Measurements from ENCODE around the gene ACAA1. TPM values are rescaled to one million over a fixed set of nuclear protein-coding genes. Genes with fewer than 3 reads are reported as not detected.

The ACAA1 gene
- total and polyA plus RNA-seq, 4 donors: 39.3 to 69.2 (median 56.6) TPM

DNA sequence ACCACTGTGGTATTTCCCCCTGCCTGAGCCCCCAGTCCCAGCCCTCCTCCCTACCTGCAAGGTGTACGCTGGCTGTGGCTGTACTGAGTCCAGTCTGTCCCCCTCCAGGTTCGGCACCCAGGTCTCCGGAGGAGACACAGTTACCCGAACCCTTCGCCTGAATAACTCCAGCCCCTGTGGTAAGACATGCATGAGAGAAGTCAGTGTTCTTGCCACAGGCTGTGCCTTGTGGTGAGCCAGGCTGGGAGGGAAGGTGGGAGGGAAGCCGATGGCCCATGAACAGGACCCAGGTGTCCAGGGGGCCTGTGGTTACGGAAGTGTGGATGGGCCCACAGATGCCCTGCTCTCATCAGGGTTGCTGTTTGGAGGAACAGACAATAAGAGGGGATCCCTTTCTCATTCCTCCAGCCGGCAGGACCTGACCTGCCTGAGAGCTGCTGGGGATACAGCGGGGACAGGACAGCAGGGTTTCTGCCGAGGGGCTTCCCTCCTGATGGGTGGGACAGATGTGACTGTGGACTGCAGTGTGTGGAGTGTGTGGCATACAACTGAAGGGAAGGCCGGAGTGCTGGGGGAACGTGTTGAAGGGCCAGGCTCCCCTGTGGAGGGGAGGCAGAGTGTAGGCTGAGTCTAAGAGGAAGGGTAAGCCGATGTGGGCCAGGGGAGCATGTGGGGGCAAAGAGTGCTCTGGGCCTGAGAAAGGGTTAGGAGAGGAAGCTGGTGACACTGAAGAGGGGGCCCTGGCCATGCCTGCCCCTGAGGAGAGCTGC is 21.9 kb downstream of the ACAA1 start:
- H3K4me1 ChIP-seq (ENCODE audit: control insufficient read depth in 1 of 2, insufficient read depth in 2 of 2, low read length in 2 of 2): no peaks in the 10 kb centered on the region
- H3K36me3 ChIP-seq (ENCODE audit: control insufficient read depth in 1 of 2, insufficient read depth in 2 of 2, low read length in 1 of 2): no peaks in the 10 kb centered on the region
- no peak overlapping the region for H3K27ac ChIP-seq (ENCODE audit: low read depth in 1 of 2, low read length in 2 of 2)
- no peaks in the 10 kb centered on the region for H3K9me3 ChIP-seq (ENCODE audit: control insufficient read depth, low read length)
- WGBS, 2 donors: 78 to 80% methylated on average over 13 of the region's 13 CpGs
- ATAC-seq (ENCODE audit: low FRiP score): no peak
- H3K27me3 ChIP-seq (ENCODE audit: control insufficient read depth in 1 of 2, insufficient read depth in 2 of 2, low read length in 1 of 2): no peaks in the 10 kb centered on the region
- intact Hi-C loops (cut with DNase I): no loop called here
- DNase-seq: peak in 1 of 2 donors; percentile 60
- H3K4me3 ChIP-seq (ENCODE audit: low read length in 2 of 2): no peak overlapping the region

DNA sequence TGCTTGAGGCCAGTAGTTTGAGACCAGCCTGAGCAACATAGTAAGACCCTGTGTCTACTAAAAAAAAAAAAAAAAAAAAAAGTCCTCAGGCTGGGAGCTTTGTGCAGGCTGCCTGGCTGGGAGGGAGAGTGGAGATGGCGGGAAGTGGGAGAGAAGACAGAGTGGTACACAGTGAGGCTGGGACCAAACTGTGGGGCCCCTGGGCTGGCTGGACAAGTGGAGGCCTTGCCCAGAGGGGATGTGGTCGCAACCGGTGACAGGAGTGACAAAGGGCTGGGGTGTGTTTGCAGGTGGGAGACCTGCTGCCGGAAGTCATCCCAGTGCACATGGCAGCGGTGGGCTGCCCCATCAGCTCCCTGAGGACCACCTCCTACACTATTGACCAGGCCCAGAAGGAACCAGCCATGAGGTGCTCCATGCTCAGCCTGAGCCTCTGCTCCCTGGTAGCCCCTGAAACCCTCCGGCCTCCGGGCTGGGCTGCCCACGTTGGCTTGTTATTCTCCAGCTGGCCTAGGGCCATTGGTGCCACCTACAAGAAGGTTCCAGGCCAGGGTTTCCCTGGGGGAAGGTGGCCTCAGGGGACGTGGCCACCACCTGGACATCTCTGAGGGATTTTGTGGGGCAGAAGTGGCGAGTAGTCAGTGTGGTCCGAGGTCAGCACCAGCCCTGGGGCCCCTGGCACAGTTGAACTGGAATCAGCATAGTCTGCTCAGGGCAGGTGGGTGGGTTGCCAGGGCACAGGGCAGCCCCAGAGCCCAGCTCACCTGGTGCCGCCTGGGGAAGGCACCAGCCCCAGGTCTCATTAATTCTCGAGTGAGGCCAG is 22.7 kb downstream of the ACAA1 start:
- DNase-seq (peak in 1 of 2 donors; percentile 75), ATAC-seq (ENCODE audit: low FRiP score) (no peak)
- 82 to 87% methylated on average over 13 of the region's 13 CpGs for WGBS, 2 donors
- no peaks in the 10 kb centered on the region for H3K36me3 ChIP-seq (ENCODE audit: control insufficient read depth in 1 of 2, insufficient read depth in 2 of 2, low read length in 1 of 2)
- H3K9me3 ChIP-seq (ENCODE audit: control insufficient read depth, low read length): no peaks in the 10 kb centered on the region
- no peaks in the 10 kb centered on the region for H3K4me1 ChIP-seq (ENCODE audit: control insufficient read depth in 1 of 2, insufficient read depth in 2 of 2, low read length in 2 of 2)
- H3K27ac ChIP-seq (ENCODE audit: low read depth in 1 of 2, low read length in 2 of 2): no peak overlapping the region
- H3K4me3 ChIP-seq (ENCODE audit: low read length in 2 of 2): no peak overlapping the region
- intact Hi-C loops (cut with DNase I): no loop called here
- no peaks in the 10 kb centered on the region for H3K27me3 ChIP-seq (ENCODE audit: control insufficient read depth in 1 of 2, insufficient read depth in 2 of 2, low read length in 1 of 2)

DNA sequence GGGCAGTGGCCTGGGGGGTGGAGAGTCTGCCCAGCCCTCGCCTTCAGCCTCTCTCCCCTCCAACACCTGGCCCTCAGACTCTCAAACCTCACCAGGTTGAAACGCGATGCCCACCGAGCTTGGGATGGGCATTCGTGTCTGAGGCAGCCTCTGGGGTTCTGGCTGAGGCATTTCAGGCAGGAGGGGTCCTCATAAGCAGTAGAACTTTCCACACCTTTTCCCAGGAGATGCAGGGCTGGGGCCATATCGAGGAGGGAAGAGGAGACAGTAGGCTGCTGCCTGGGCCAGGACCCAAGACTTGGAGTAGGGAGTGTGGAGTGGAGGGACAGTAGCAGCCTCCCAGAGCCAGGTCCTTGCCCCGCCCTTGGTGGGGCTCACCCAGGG is 24.6 kb downstream of the ACAA1 start:
- Histone ChIP-seq H3K4me3 (ENCODE audit: low read length in 2 of 2) (no peak overlapping the region), H3K4me1 (ENCODE audit: control insufficient read depth in 1 of 2, insufficient read depth in 2 of 2, low read length in 2 of 2) (no peaks in the 10 kb centered on the region), H3K9me3 (ENCODE audit: control insufficient read depth, low read length) (no peaks in the 10 kb centered on the region), H3K36me3 (ENCODE audit: control insufficient read depth in 1 of 2, insufficient read depth in 2 of 2, low read length in 1 of 2) (no peaks in the 10 kb centered on the region), H3K27ac (ENCODE audit: low read depth in 1 of 2, low read length in 2 of 2) (no peak overlapping the region), H3K27me3 (ENCODE audit: control insufficient read depth in 1 of 2, insufficient read depth in 2 of 2, low read length in 1 of 2) (no peaks in the 10 kb centered on the region)
- DNase-seq (peak in 1 of 2 donors; percentile 62), ATAC-seq (ENCODE audit: low FRiP score) (no peak)
- 83 to 84% methylated on average over 7 of the region's 7 CpGs for WGBS, 2 donors
- intact Hi-C loops (cut with DNase I): no loop called here

DNA sequence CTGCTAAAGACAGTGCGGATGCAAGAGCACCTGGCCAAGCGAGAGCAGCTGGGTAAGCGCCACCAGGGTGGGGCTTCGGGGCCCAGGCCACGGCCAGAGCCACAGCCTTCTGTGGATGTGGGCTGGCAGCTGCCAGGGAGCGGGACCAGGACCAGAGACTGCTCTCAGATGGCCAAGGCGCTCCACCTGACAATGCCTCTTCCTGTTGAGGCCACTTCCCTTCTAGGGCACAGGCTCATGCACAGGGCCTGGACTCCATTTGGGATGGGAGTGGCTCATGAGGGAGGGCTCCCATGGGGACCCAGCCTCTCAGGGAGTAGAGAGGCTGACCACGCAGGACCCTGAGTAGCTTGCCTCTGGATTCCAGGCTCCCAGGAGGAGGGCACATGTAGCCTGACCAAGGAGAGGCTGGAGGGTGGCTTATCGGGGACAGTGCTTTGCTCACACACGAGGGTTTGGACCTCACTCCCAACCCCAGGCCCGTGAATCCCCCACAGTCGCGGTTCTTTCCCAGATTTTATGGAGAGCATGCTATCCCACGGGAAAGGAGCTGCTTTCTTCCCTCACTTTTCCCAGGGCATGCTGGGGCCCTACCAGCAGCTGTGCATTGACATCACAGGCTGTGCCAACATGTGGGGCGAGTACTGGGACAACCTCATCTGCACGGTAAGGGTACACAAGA is 25.1 kb downstream of the ACAA1 start:
- DNase-seq (peak in 1 of 2 donors; percentile 43), ATAC-seq (ENCODE audit: low FRiP score) (no peak)
- intact Hi-C loops (cut with DNase I): no loop called here
- no peaks in the 10 kb centered on the region for H3K27me3 ChIP-seq (ENCODE audit: control insufficient read depth in 1 of 2, insufficient read depth in 2 of 2, low read length in 1 of 2)
- H3K4me3 ChIP-seq (ENCODE audit: low read length in 2 of 2): no peak overlapping the region
- H3K27ac ChIP-seq (ENCODE audit: low read depth in 1 of 2, low read length in 2 of 2): no peak overlapping the region
- H3K9me3 ChIP-seq (ENCODE audit: control insufficient read depth, low read length): no peaks in the 10 kb centered on the region
- H3K4me1 ChIP-seq (ENCODE audit: control insufficient read depth in 1 of 2, insufficient read depth in 2 of 2, low read length in 2 of 2): no peaks in the 10 kb centered on the region
- H3K36me3 ChIP-seq (ENCODE audit: control insufficient read depth in 1 of 2, insufficient read depth in 2 of 2, low read length in 1 of 2): no peaks in the 10 kb centered on the region
- 73 to 75% methylated on average over 16 of the region's 16 CpGs for WGBS, 2 donors

DNA sequence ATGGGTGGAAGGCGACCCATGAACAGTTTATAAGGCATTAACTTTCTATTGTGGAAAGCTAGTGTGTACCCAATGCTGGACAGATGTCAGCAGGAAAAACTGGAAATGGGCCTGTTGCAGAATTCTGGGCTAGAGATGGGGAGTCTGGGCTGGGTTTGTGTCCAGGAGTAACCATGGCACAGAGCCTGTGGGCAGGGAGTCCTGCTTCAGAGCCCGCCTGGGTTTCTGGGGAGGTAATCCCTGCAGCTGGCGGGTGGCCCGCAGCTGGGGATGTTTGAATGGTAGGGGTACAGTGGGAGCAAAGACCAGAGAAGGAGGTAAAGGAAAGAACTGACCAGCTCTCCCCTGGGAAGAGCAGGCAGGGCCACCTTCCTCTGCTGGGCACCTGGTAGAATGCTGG is 25.7 kb downstream of the ACAA1 start:
- intact Hi-C loops (cut with DNase I): no loop called here
- no peaks in the 10 kb centered on the region for H3K4me1 ChIP-seq (ENCODE audit: control insufficient read depth in 1 of 2, insufficient read depth in 2 of 2, low read length in 2 of 2)
- no peaks in the 10 kb centered on the region for H3K27me3 ChIP-seq (ENCODE audit: control insufficient read depth in 1 of 2, insufficient read depth in 2 of 2, low read length in 1 of 2)
- 84 to 94% methylated on average over 4 of the region's 4 CpGs for WGBS, 2 donors
- no peak overlapping the region for H3K4me3 ChIP-seq (ENCODE audit: low read length in 2 of 2)
- ATAC-seq (ENCODE audit: low FRiP score): no peak
- DNase-seq: peak in 1 of 2 donors; percentile 19
- no peaks in the 10 kb centered on the region for H3K9me3 ChIP-seq (ENCODE audit: control insufficient read depth, low read length)
- H3K36me3 ChIP-seq (ENCODE audit: control insufficient read depth in 1 of 2, insufficient read depth in 2 of 2, low read length in 1 of 2): no peaks in the 10 kb centered on the region
- H3K27ac ChIP-seq (ENCODE audit: low read depth in 1 of 2, low read length in 2 of 2): no peak overlapping the region

DNA sequence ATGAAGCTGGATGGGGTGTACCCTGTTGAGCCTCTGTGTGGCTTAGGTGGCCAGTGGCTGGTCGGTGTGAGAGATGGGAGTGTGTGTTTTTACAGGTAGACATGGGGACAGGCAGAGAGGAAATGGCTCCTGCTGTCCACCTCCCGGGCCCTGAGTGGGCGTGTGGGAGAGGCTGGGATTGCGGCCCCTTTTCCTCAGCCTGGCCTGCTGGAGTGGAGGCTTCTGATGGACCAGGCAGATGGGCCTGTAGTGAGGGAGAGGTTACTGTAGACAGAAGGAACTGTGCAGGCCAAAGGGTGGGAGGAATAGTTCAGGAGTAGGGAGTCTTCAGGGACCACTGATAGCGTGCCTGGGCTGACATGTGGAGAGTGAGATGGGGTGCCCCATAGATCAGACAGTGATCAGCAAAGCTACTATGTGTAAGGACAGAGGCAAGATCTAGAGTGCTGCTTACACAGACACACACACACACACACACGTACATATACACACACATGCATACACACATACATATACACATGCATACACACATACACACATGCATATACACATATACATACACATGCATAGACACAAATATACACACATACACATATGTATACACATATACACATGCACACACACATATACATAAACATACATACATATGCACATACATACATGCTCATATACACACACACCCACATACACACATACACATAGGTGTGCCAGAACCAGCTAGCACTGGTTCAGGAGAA is 26.4 kb downstream of the ACAA1 start:
- peak in 1 of 2 donors; percentile 54 for DNase-seq
- H3K9me3 ChIP-seq (ENCODE audit: control insufficient read depth, low read length): no peaks in the 10 kb centered on the region
- H3K36me3 ChIP-seq (ENCODE audit: control insufficient read depth in 1 of 2, insufficient read depth in 2 of 2, low read length in 1 of 2): no peaks in the 10 kb centered on the region
- H3K27ac ChIP-seq (ENCODE audit: low read depth in 1 of 2, low read length in 2 of 2): no peak overlapping the region
- H3K27me3 ChIP-seq (ENCODE audit: control insufficient read depth in 1 of 2, insufficient read depth in 2 of 2, low read length in 1 of 2): no peaks in the 10 kb centered on the region
- WGBS, 2 donors: 89 to 95% methylated on average over 6 of the region's 6 CpGs
- no peak for ATAC-seq (ENCODE audit: low FRiP score)
- H3K4me3 ChIP-seq (ENCODE audit: low read length in 2 of 2): no peak overlapping the region
- H3K4me1 ChIP-seq (ENCODE audit: control insufficient read depth in 1 of 2, insufficient read depth in 2 of 2, low read length in 2 of 2): no peaks in the 10 kb centered on the region
- intact Hi-C loops (cut with DNase I): no loop called here

DNA sequence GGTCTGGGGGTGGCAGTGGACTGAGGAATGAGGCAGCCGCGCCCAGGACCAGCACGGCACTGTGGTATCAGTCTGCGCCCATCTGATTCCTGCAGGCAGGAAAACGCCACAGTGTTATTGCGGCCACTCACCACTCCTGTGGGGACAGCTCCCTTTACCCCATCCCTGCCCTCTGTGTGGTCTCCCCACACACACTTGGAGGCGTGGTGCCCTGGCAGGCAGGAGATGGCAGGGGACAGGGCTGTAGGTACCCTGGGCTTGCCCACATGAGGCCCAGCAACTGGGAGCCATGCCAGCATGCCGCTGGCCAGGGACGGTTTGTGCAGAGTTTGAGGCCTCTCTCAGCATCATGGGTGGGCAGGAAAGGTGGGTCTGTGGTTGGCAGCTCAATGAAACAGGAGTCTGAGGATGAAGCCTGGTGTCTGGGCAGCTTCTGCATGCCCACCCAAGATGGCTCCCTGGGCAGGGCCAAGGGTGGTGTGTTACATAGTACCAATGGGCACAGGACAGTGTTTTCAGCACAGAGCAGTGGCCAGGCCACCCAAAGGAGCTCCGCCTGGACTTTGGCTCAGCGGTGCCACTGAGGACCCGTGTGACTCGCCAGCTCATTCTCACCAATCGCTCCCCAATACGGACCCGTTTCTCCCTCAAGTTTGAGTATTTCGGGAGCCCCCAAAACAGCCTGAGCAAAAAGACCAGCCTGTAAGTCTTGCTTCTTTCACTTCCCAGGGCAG is 27.2 kb downstream of the ACAA1 start:
- intact Hi-C loops (cut with DNase I): no loop called here
- Histone ChIP-seq H3K4me1 (ENCODE audit: control insufficient read depth in 1 of 2, insufficient read depth in 2 of 2, low read length in 2 of 2) (no peaks in the 10 kb centered on the region), H3K27ac (ENCODE audit: low read depth in 1 of 2, low read length in 2 of 2) (no peak overlapping the region), H3K4me3 (ENCODE audit: low read length in 2 of 2) (no peak overlapping the region), H3K9me3 (ENCODE audit: control insufficient read depth, low read length) (no peaks in the 10 kb centered on the region), H3K36me3 (ENCODE audit: control insufficient read depth in 1 of 2, insufficient read depth in 2 of 2, low read length in 1 of 2) (no peaks in the 10 kb centered on the region), H3K27me3 (ENCODE audit: control insufficient read depth in 1 of 2, insufficient read depth in 2 of 2, low read length in 1 of 2) (no peaks in the 10 kb centered on the region)
- WGBS, 2 donors: 91 to 92% methylated on average over 17 of the region's 17 CpGs
- ATAC-seq (ENCODE audit: low FRiP score) (no peak), DNase-seq (peak in 1 of 2 donors; percentile 74)
